SK-N-MC (cell line): Measurements from ENCODE around the gene MID1IP1.
A peak's percentile ranks its signal among the peaks of the same experiment; 100 is the strongest.

Experiments
- DNase-seq: peaks from one replicate; pipeline ENCODE4 v3.0.0-alpha.2; 2011; ENCODE audit warnings: low read depth, low spot score
- H3K27ac ChIP-seq: fragments of 200-600 bp; sonication (generic); 2 replicates; pipeline ENCODE4 v1.5.1; 2016; ENCODE audit warnings: mixed run types
- H3K36me3 ChIP-seq: fragments of 200-600 bp; sonication (generic); 2 replicates; pipeline ENCODE4 v1.6.1; 2017; ENCODE audit warnings: antibody characterized with exemption, low read length, mixed read lengths; ENCODE audit not compliant: insufficient read depth
- H3K4me3 ChIP-seq: fragments of 200-600 bp; sonication (generic); 2 replicates; pipeline ENCODE4 v1.5.1; 2016
- H3K9ac ChIP-seq: fragments of 200-600 bp; sonication (generic); 2 replicates; pipeline ENCODE4 v1.8.0; 2017; ENCODE audit warnings: mixed run types, mixed read lengths; ENCODE audit not compliant: insufficient read length
- H3K9me3 ChIP-seq: fragments of 200-600 bp; sonication (generic); 2 replicates; pipeline ENCODE4 v1.6.1; 2017; ENCODE audit warnings: low read depth, mild to moderate bottlenecking, antibody characterized with exemption, low read length, moderate library complexity, mixed read lengths
- EZH2 ChIP-seq: fragments of 200-600 bp; sonication (generic); IDR thresholded peaks from one replicate; pipeline ENCODE4 v1.6.1; 2017; ENCODE audit warnings: antibody characterized with exemption
- FOXP2 ChIP-seq: optimal IDR thresholded peaks from 2 replicates; pipeline ENCODE3; 2011; ENCODE audit warnings: mild to moderate bottlenecking, moderate library complexity; ENCODE audit not compliant: insufficient read depth; ENCODE audit errors: extremely low read length, control extremely low read depth
- POLR2AphosphoS5 ChIP-seq: IDR thresholded peaks from 2 replicates; pipeline ENCODE4 v1.6.1; 2012; ENCODE audit warnings: mild to moderate bottlenecking, low read depth, low read length, borderline replicate concordance

The MID1IP1 gene

GRCh38 chrX:38800981-38801845 is at the start of gene MID1IP1:
TSS of gene MID1IP1 (plus strand) at chrX:38801459. CDS start at chrX:38804947, 3,488 bp downstream.
- H3K27ac ChIP-seq: peak within 1 kb of the TSS; percentile 93
- peak within 1 kb of the TSS; percentile 71 for H3K9ac ChIP-seq
- H3K4me3 ChIP-seq: peak within 1 kb of the TSS; percentile 79
- no peaks in the 10 kb centered on the region for H3K9me3 ChIP-seq
- no peak for DNase-seq
- TF ChIP-seq EZH2 (no peak), POLR2AphosphoS5 (peak; percentile 88)
- peaks cover 8% of the 10 kb centered on the region for H3K36me3 ChIP-seq

GRCh38 chrX:38754102-38754790 is 47.0 kb upstream of the MID1IP1 start:
- Histone ChIP-seq H3K27ac (no peak overlapping the region), H3K36me3 (no peaks in the 10 kb centered on the region), H3K9ac (no peak overlapping the region), H3K4me3 (no peak overlapping the region), H3K9me3 (no peaks in the 10 kb centered on the region)
- no peak for TF ChIP-seq FOXP2
- TF ChIP-seq EZH2: no peak
- TF ChIP-seq POLR2AphosphoS5: no peak
- DNase-seq: peak; percentile 28

- H3K27ac ChIP-seq: no peak overlapping the region
- TF ChIP-seq EZH2: no peak
- TF ChIP-seq POLR2AphosphoS5: no peak
- TF ChIP-seq FOXP2: no peak
These were observed 46.2 kb upstream of the MID1IP1 start for GRCh38 chrX:38754818-38755718.

GRCh38 chrX:38760883-38761282 is 40.4 kb upstream of the MID1IP1 start:
- H3K27ac ChIP-seq: no peak overlapping the region
- DNase-seq: no peak
- TF ChIP-seq FOXP2: no peak
- TF ChIP-seq EZH2: no peak
- TF ChIP-seq POLR2AphosphoS5: no peak

More at GRCh38 chrX:38754818-38755718, 46.2 kb upstream of the MID1IP1 start:
- H3K9ac ChIP-seq: no peak overlapping the region
- no peak overlapping the region for H3K4me3 ChIP-seq
- H3K9me3 ChIP-seq: no peaks in the 10 kb centered on the region
- no peaks in the 10 kb centered on the region for H3K36me3 ChIP-seq
- no peak for DNase-seq

GRCh38 chrX:38768079-38768478 is 33.2 kb upstream of the MID1IP1 start:
- no peak for DNase-seq
- Histone ChIP-seq H3K9ac (no peak overlapping the region), H3K27ac (no peak overlapping the region), H3K9me3 (no peaks in the 10 kb centered on the region), H3K36me3 (no peaks in the 10 kb centered on the region), H3K4me3 (no peak overlapping the region)
- TF ChIP-seq FOXP2 (no peak), POLR2AphosphoS5 (no peak), EZH2 (no peak)

More at GRCh38 chrX:38760883-38761282, 40.4 kb upstream of the MID1IP1 start:
- Histone ChIP-seq H3K36me3 (no peaks in the 10 kb centered on the region), H3K9me3 (no peaks in the 10 kb centered on the region), H3K9ac (no peak overlapping the region), H3K4me3 (no peak overlapping the region)

GRCh38 chrX:38770152-38770551 is 31.1 kb upstream of the MID1IP1 start:
- Histone ChIP-seq H3K9me3 (no peaks in the 10 kb centered on the region), H3K27ac (no peak overlapping the region), H3K9ac (no peak overlapping the region), H3K36me3 (no peaks in the 10 kb centered on the region), H3K4me3 (no peak overlapping the region)
- DNase-seq: no peak
- TF ChIP-seq FOXP2: no peak

- no peak for DNase-seq
- H3K27ac ChIP-seq: no peak overlapping the region
- H3K9ac ChIP-seq: no peak overlapping the region
- no peaks in the 10 kb centered on the region for H3K36me3 ChIP-seq
- no peaks in the 10 kb centered on the region for H3K9me3 ChIP-seq
- no peak overlapping the region for H3K4me3 ChIP-seq
- no peak for TF ChIP-seq POLR2AphosphoS5
- TF ChIP-seq FOXP2: no peak
- TF ChIP-seq EZH2: no peak
These were observed 27.0 kb upstream of the MID1IP1 start for GRCh38 chrX:38774249-38774648.

- no peak overlapping the region for H3K9ac ChIP-seq
- no peaks in the 10 kb centered on the region for H3K36me3 ChIP-seq
- TF ChIP-seq FOXP2 (no peak), EZH2 (no peak), POLR2AphosphoS5 (no peak)
- DNase-seq: no peak
- no peaks in the 10 kb centered on the region for H3K9me3 ChIP-seq
- H3K4me3 ChIP-seq: no peak overlapping the region
- no peak overlapping the region for H3K27ac ChIP-seq
These were observed 4.3 kb upstream of the MID1IP1 start for GRCh38 chrX:38796946-38797345.
